SU-DHL-6 (cell line): ENCODE measurements around the gene GANAB.

Experiments used
- H2AFZ ChIP-seq: fragments of 200-600 bp; sonication (generic); 2 replicates; pipeline ENCODE4 v1.6.1; 2014; ENCODE audit warnings: low read depth, mild to moderate bottlenecking, moderate library complexity, mixed read lengths, antibody characterized with exemption, low read length; ENCODE audit not compliant: severe bottlenecking
- H3F3A ChIP-seq: fragments of 200-600 bp; shearing (Covaris generic); 2 replicates; pipeline ENCODE4 v1.6.0; 2016; ENCODE audit warnings: antibody characterized with exemption, mild to moderate bottlenecking; ENCODE audit not compliant: insufficient read depth
- H3K27ac ChIP-seq: fragments of 200-600 bp; sonication (generic); 2 replicates; pipeline ENCODE4 v1.5.1; 2016; ENCODE audit warnings: low read depth, mild to moderate bottlenecking, low read length, moderate library complexity, mixed read lengths
- H3K27me3 ChIP-seq: fragments of 200-600 bp; sonication (generic), shearing (Covaris generic); 2 replicates; pipeline ENCODE4 v1.6.0; 2014; ENCODE audit warnings: mild to moderate bottlenecking, low read length
- H3K36me3 ChIP-seq: fragments of 200-600 bp; sonication (generic); 2 replicates; pipeline ENCODE4 v1.6.1; 2014; ENCODE audit warnings: mild to moderate bottlenecking, low read length, mixed read lengths
- H3K4me2 ChIP-seq: fragments of 300-600, 200-600 bp; shearing (Covaris generic), sonication (generic); 2 replicates; pipeline ENCODE4 v1.6.0; 2014; ENCODE audit warnings: low read length, low read depth, mild to moderate bottlenecking; ENCODE audit not compliant: poor library complexity, severe bottlenecking
- H3K4me3 ChIP-seq: fragments of 200-600 bp; sonication (generic); 2 replicates; pipeline ENCODE4 v1.5.1; 2014; ENCODE audit warnings: antibody characterized with exemption, low read length, mild to moderate bottlenecking, mixed read lengths; ENCODE audit not compliant: insufficient read depth, poor library complexity, severe bottlenecking
- H3K79me2 ChIP-seq: fragments of 200-600 bp; sonication (generic); 2 replicates; pipeline ENCODE4 v1.6.1; 2014; ENCODE audit warnings: mild to moderate bottlenecking, low read length, moderate library complexity; ENCODE audit not compliant: insufficient read depth
- H3K9ac ChIP-seq: fragments of 200-600 bp; sonication (generic); 2 replicates; pipeline ENCODE4 v1.7.0; 2014; ENCODE audit warnings: mild to moderate bottlenecking, low read length
- H3K9me2 ChIP-seq: fragments of 200-600 bp; sonication (generic); replicated peaks from 2 replicates; pipeline ENCODE4 v1.6.1; 2014; ENCODE audit warnings: low read length; ENCODE audit not compliant: insufficient read depth
- H3K9me3 ChIP-seq: fragments of 200-600 bp; sonication (generic); 2 replicates; pipeline ENCODE4 v1.6.1; 2014; ENCODE audit warnings: low read length, mixed read lengths; ENCODE audit not compliant: insufficient read depth
- H4K20me1 ChIP-seq: fragments of 200-600 bp; sonication (generic); 2 replicates; pipeline ENCODE4 v1.6.1; 2014; ENCODE audit warnings: low read depth, mild to moderate bottlenecking, antibody characterized with exemption, low read length, moderate library complexity, mixed read lengths
- EZH2phosphoT487 ChIP-seq: fragments of 200-600 bp; sonication (generic), shearing (Covaris generic); conservative IDR thresholded peaks from 2 replicates; pipeline ENCODE4 v1.6.1; 2018; ENCODE audit warnings: mild to moderate bottlenecking, antibody characterized with exemption, low read length, moderate library complexity, mixed read lengths
- TF ChIP-seq, protein P1 (sequence below): fragments of 200-600 bp; sonication (generic); IDR thresholded peaks from one replicate; pipeline ENCODE4 v1.5.1; 2017; ENCODE audit warnings: antibody characterized with exemption, mild to moderate bottlenecking, low read length, moderate library complexity; ENCODE audit not compliant: insufficient read depth, poor library complexity, severe bottlenecking

Gene GANAB

DNA sequence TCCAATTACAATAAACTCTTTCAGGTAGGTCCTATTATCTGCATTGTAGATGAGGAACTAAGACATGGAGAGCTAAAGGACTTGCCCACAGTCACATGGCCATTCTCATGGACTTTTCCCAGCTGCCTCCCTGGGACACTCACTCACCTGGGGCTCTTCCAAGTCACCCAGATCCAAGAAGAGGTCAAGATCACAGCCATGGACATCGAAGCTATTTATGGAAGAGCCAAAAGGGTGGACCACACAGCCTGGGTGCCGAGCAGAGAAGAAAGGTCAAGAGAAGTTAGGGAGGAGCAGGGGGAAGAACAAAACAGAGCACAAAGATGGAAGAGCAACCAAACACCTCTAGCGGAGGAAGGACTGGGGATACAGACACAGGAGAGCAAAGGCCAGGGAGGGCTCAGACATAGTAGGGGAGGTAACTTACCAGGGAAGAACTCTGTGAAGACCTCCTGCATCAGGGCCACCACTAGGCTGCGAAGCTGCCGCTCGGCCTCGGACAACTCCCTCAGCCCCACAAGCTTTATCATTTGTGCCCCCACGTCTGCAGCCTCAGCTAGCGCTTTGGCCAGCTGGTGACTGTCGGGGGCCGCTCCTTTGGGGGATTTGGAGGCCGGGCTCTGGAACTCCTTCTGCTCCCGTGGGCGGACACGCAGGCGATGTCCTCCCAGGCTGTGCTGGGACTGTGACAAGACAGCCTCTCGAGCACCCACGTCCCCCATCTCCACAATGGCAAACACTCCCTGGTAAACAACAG lies 65.3 kb downstream of the GANAB start:
- H3K36me3 ChIP-seq: peaks cover 3% of the 10 kb centered on the region; the same call in 1 of the 2 replicates
- no peak overlapping the region for H3K4me3 ChIP-seq
- no peaks in the 10 kb centered on the region for H3K9me2 ChIP-seq
- TF ChIP-seq, protein P1, sequence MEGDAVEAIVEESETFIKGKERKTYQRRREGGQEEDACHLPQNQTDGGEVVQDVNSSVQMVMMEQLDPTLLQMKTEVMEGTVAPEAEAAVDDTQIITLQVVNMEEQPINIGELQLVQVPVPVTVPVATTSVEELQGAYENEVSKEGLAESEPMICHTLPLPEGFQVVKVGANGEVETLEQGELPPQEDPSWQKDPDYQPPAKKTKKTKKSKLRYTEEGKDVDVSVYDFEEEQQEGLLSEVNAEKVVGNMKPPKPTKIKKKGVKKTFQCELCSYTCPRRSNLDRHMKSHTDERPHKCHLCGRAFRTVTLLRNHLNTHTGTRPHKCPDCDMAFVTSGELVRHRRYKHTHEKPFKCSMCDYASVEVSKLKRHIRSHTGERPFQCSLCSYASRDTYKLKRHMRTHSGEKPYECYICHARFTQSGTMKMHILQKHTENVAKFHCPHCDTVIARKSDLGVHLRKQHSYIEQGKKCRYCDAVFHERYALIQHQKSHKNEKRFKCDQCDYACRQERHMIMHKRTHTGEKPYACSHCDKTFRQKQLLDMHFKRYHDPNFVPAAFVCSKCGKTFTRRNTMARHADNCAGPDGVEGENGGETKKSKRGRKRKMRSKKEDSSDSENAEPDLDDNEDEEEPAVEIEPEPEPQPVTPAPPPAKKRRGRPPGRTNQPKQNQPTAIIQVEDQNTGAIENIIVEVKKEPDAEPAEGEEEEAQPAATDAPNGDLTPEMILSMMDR: no peak
- TF ChIP-seq EZH2phosphoT487: no peak
- H3K9ac ChIP-seq: no peak overlapping the region
- no peaks in the 10 kb centered on the region for H4K20me1 ChIP-seq
- H3K9me3 ChIP-seq: no peaks in the 10 kb centered on the region
- H2AFZ ChIP-seq: no peak overlapping the region
- H3K79me2 ChIP-seq: peaks cover 10% of the 10 kb centered on the region; the same call in 1 of the 2 replicates
- peaks cover 4% of the 10 kb centered on the region; the same call in 1 of the 2 replicates for H3F3A ChIP-seq
- H3K4me2 ChIP-seq: no peak overlapping the region
- no peaks in the 10 kb centered on the region for H3K27me3 ChIP-seq
- no peak overlapping the region for H3K27ac ChIP-seq

DNA sequence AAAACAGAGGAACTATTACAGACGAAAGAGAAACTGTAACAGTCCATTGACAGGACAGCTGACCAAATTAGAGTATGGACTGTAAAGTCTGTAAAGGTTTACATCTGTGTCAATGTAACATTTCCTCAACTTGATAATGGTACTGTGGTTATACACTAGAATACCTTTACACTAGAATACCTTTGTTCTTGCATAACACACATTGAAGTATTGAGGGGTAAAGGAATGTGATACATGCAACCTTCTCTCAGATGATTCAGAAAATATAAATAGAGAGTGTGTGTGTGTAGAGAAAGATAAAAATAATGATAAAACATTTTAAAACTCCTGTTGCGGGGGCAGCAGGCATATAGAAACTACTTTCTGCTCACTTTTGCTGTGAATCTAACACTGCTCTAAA lies 67.2 kb downstream of the GANAB start:
- H4K20me1 ChIP-seq: no peaks in the 10 kb centered on the region
- no peaks in the 10 kb centered on the region for H3K27me3 ChIP-seq
- no peak for TF ChIP-seq EZH2phosphoT487
- peaks cover 20% of the 10 kb centered on the region; the same call in 1 of the 2 replicates for H3K79me2 ChIP-seq
- no peaks in the 10 kb centered on the region for H3K9me2 ChIP-seq
- H3K4me2 ChIP-seq: no peak overlapping the region
- no peak overlapping the region for H3K4me3 ChIP-seq
- H3F3A ChIP-seq: peaks cover 4% of the 10 kb centered on the region; the same call in 1 of the 2 replicates
- H3K36me3 ChIP-seq: no peaks in the 10 kb centered on the region
- H2AFZ ChIP-seq: no peak overlapping the region
- no peaks in the 10 kb centered on the region for H3K9me3 ChIP-seq
- no peak overlapping the region for H3K27ac ChIP-seq
- H3K9ac ChIP-seq: no peak overlapping the region

DNA sequence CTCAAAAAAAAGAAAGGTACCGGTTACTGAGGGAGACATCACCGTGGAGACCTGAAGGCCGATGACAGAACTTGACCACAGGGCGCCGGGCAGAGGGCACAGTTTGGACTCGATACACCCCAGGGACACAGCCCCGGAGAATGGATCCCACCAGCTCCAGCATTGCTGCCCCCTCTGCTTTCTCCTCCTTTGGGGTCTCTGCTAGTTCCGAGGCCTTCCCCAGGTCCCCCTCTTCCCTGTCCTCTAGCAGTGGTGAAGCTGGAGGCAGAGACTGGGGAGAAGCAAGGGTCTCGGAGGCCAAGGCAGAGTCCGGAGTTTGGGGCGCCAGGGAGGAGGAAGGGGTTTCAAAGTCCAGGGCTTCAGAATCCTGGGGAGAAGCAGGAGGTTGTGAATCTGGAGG lies 67.9 kb downstream of the GANAB start:
- no peaks in the 10 kb centered on the region for H3K36me3 ChIP-seq
- no peak for TF ChIP-seq EZH2phosphoT487
- TF ChIP-seq, protein P1: no peak
- H3K9ac ChIP-seq: no peak overlapping the region

More for the DNA sequence above, 67.9 kb downstream of the GANAB start:
- no peak overlapping the region for H2AFZ ChIP-seq
- no peaks in the 10 kb centered on the region for H3K9me3 ChIP-seq
- H4K20me1 ChIP-seq: no peaks in the 10 kb centered on the region
- H3K4me2 ChIP-seq: no peak overlapping the region
- no peak overlapping the region for H3K4me3 ChIP-seq
- no peaks in the 10 kb centered on the region for H3K27me3 ChIP-seq
- H3K9me2 ChIP-seq: no peaks in the 10 kb centered on the region
- peaks cover 4% of the 10 kb centered on the region; the same call in 1 of the 2 replicates for H3F3A ChIP-seq
- no peak overlapping the region for H3K27ac ChIP-seq
- H3K79me2 ChIP-seq: peaks cover 18% of the 10 kb centered on the region
